Fibroblast of lung (primary cell): ENCODE results near the gene LSM14B.

Experiments used
- EZH2 ChIP-seq: IDR thresholded peaks from 2 replicates; pipeline ENCODE4 v1.5.1; 2012; ENCODE audit warnings: low read length, control low read depth, mild to moderate bottlenecking; ENCODE audit errors: missing control alignments
- TF ChIP-seq, protein P1 (sequence below), 2 donors: IDR thresholded peaks in 1 of 2; conservative IDR thresholded peaks in 1 of 2; 1 replicate in 1 of 2; 2 replicates in 1 of 2; pipeline ENCODE4 v1.5.1; 2011 to 2012; ENCODE audit warnings: low read length in 2 of 2, control low read depth in 1 of 2, inconsistent platforms in 1 of 2, low read depth in 1 of 2, mild to moderate bottlenecking in 1 of 2

DNA sequence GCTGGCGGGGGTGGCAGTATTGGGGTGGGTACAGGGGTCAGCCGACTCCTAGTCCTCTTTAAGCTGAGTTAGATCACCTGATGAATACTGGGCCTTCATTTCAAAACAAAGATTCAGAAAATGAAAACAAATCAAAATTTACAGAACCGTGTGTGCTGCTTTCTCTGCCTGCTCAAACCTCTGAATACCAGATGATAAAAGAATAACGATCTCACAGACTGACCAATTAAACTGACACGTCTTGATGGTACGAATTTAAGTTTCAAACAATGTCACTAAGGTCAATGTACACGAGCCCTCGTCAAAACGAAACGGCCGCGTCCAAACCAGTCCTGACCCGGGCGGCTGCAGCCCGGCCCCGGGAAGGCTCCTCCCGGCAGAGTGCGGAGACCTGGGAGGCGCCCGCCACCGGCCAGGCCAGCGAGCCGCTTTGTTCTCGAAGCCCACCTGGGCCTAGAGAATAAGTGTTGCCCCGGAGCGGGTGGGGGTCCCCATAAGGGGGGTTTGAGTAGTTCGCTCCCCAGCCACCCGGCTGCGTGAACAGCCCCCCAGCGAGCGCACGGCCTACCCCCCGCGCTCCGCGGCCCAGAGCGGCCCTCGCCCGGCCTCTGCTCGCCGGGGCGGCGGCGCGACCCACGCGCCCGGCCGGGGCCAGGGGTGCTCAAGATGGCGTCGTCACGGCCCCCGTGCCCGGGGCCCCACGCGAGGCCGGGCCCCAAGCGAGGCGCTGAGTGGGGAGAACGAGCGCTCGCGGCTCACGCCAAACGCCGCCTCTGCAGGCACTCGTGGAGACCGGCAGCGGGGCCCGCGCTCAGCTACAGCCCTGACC is 20.2 kb downstream of the LSM14B start:
- TF ChIP-seq, protein P1, sequence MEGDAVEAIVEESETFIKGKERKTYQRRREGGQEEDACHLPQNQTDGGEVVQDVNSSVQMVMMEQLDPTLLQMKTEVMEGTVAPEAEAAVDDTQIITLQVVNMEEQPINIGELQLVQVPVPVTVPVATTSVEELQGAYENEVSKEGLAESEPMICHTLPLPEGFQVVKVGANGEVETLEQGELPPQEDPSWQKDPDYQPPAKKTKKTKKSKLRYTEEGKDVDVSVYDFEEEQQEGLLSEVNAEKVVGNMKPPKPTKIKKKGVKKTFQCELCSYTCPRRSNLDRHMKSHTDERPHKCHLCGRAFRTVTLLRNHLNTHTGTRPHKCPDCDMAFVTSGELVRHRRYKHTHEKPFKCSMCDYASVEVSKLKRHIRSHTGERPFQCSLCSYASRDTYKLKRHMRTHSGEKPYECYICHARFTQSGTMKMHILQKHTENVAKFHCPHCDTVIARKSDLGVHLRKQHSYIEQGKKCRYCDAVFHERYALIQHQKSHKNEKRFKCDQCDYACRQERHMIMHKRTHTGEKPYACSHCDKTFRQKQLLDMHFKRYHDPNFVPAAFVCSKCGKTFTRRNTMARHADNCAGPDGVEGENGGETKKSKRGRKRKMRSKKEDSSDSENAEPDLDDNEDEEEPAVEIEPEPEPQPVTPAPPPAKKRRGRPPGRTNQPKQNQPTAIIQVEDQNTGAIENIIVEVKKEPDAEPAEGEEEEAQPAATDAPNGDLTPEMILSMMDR (conservative IDR thresholded peaks at IDR 0.05 in 1 of 2, IDR thresholded peaks at IDR 0.05 in 1 of 2; ENCODE audit: low read depth in 1 of 2, low read length in 2 of 2) = no peak
- no peak for TF ChIP-seq EZH2
